Pancreas (tissue), 10 donors: ENCODE results near the gene SLC9A1. TPM values are rescaled to one million over a fixed set of nuclear protein-coding genes. Genes with fewer than 3 reads are reported as not detected.

Experiments
- ATAC-seq, 4 donors: fragments of 200-7000 bp; cut with Tn5 transposase; one replicate each; pipeline versions ENCODE4 v1.8.0 to v1.9.1; 2020; ENCODE audit warnings: mild to moderate bottlenecking in 4 of 4, moderate library complexity in 4 of 4
- DNase-seq, 6 donors: peaks; one replicate each; pipeline ENCODE4 v3.0.0-alpha.2; 2020
- FAIRE-seq: peaks from 2 replicates; lab custom pipeline; 2012; peaks lifted over from hg19 to GRCh38; lab: Jason Lieb, UNC
- H3K27ac ChIP-seq, 4 donors: fragments of 200-600 bp; sonication (generic); 1 replicate in 3 of 4; 2 replicates in 1 of 4; pipeline versions ENCODE4 v1.5.0 to v1.8.0; 2020
- H3K27me3 ChIP-seq, 4 donors: fragments of 200-600 bp; one replicate each; pipeline ENCODE4 v1.8.0; 2021
- H3K36me3 ChIP-seq, 3 donors: fragments of 200-600 bp; sonication (generic) in 1 of 3; one replicate each; pipeline versions ENCODE4 v1.5.0 to v1.8.0; 2020 to 2021
- H3K4me1 ChIP-seq, 3 donors: fragments of 200-600 bp; one replicate each; pipeline ENCODE4 v1.8.0; 2021
- H3K4me3 ChIP-seq, 4 donors: fragments of 200-600 bp; sonication (generic) in 2 of 4; one replicate each; pipeline versions ENCODE4 v1.5.0 to v1.8.0; 2020 to 2021
- H3K9me3 ChIP-seq, 4 donors: fragments of 200-600 bp; one replicate each; pipeline ENCODE4 v1.8.0; 2021
- CTCF ChIP-seq, 4 donors: fragments of 200-600 bp; sonication (generic) in 3 of 4; IDR thresholded peaks; one replicate each; pipeline versions ENCODE4 v1.5.0 to v1.8.0; 2021; ENCODE audit warnings: antibody characterized with exemption in 4 of 4
- WGBS, 2 donors: extraction: QIAGEN DNeasy Blood & Tissue Kit; methylation state at CpG; one replicate each; pipeline ENCODE4 v1.1.7; 2013; 5-methylcytosine and 5-hydroxymethylcytosine counted together
- intact Hi-C, 3 donors: fragments of 100-400 bp; cut with DNase I; formaldehyde crosslinking; loops; one replicate each; pipeline versions ENCODE4 v1.11.1 to v1.14.2; 2022
- polyA plus RNA-seq, 2 donors: library from polyadenylated mRNA; stranded (reverse); fragments of 200-250 nt; gene quantifications; one replicate each; pipeline ENCODE4 v1.2.3, GENCODE V29; 2013
- total RNA-seq, 6 donors: library from RNA; stranded (reverse); fragmentation: NEBNext Ultra II Directional in 4 of 6; extraction: Animal tissue kit (Norgen Biotek cat#: 25700) in 4 of 6; gene quantifications; one replicate each; pipeline versions ENCODE4 v1.2.1 to v1.2.4, GENCODE V29; 2021 to 2023
- donor health status: healthy with polysubstance abuse.
- donor health status: DM: no; HTN: no; CAD: no; lungs with moderate emphysema.
- donor health status: DM: no; HTN: no; CAD: no.
- donor health status: control.
- donor health status: control.
- donor health status: Bipolar disorder and iron deficiency.
- donor health status: DM: yes; HTN: yes; CAD: no.
- donor health status: DM: no; HTN: no; CAD: no.
- donor health status: DM: no; HTN: no; CAD: no.
- donor health status: DM: yes; HTN: yes; CAD: no.

The SLC9A1 gene
- total and polyA plus RNA-seq, 8 donors, result 8.3 to 20.6 (median 11.1) TPM

GRCh38 chr1:27145934-27146354 lies 9.0 kb downstream of the SLC9A1 start:
- Histone ChIP-seq H3K36me3 (no peaks in the 10 kb centered on the region), H3K27ac (no peak overlapping the region), H3K4me3 (no peak overlapping the region), H3K9me3 (no peaks in the 10 kb centered on the region), H3K27me3 (no peaks in the 10 kb centered on the region), H3K4me1 (peaks cover 0 to 7% (median 0%) of the 10 kb centered on the region in 3 donors)
- TF ChIP-seq CTCF (IDR thresholded peaks at IDR 0.05), result no peak
- ATAC-seq, result peak in 3 of 4 donors; percentile 21 to 29 (median 22)
- intact Hi-C loops, result no loop called here
- no peak for DNase-seq
- no peak for FAIRE-seq
- 89% methylated on average over 7 of the region's 7 CpGs for WGBS, 2 donors

GRCh38 chr1:27144920-27145661 lies 9.8 kb downstream of the SLC9A1 start:
- Histone ChIP-seq H3K9me3 (no peaks in the 10 kb centered on the region), H3K27me3 (no peaks in the 10 kb centered on the region), H3K36me3 (no peaks in the 10 kb centered on the region), H3K4me1 (peaks cover 0 to 7% (median 0%) of the 10 kb centered on the region in 3 donors), H3K27ac (no peak overlapping the region), H3K4me3 (no peak overlapping the region)
- FAIRE-seq (no peak), DNase-seq (no peak), ATAC-seq (peak in 1 of 4 donors; percentile 11)
- 85 to 90% methylated on average over 5 of the region's 5 CpGs for WGBS, 2 donors
- TF ChIP-seq CTCF (IDR thresholded peaks at IDR 0.05), result no peak
- intact Hi-C loops, result no loop called here

GRCh38 chr1:27144049-27144748 lies 10.7 kb downstream of the SLC9A1 start:
- Histone ChIP-seq H3K4me1 (peaks cover 0 to 7% (median 0%) of the 10 kb centered on the region in 3 donors), H3K4me3 (no peak overlapping the region), H3K36me3 (no peaks in the 10 kb centered on the region), H3K27ac (no peak overlapping the region), H3K27me3 (no peaks in the 10 kb centered on the region), H3K9me3 (no peaks in the 10 kb centered on the region)
- FAIRE-seq (no peak), DNase-seq (no peak), ATAC-seq (peak; percentile 57 to 80 (median 71))
- TF ChIP-seq CTCF (IDR thresholded peaks at IDR 0.05), result no peak
- WGBS, 2 donors, result 43 to 53% methylated on average over 9 of the region's 9 CpGs
- intact Hi-C loops, result no loop called here

- intact Hi-C loops, result no loop called here
- FAIRE-seq (no peak), DNase-seq (no peak), ATAC-seq (peak in 1 of 4 donors; percentile 35)
- H3K36me3 ChIP-seq, result no peaks in the 10 kb centered on the region
- H3K4me3 ChIP-seq, result no peak overlapping the region
- H3K27me3 ChIP-seq, result no peaks in the 10 kb centered on the region
- no peaks in the 10 kb centered on the region for H3K9me3 ChIP-seq
- H3K4me1 ChIP-seq, result peaks cover 0 to 7% (median 0%) of the 10 kb centered on the region in 3 donors
- no peak overlapping the region for H3K27ac ChIP-seq
- 69 to 76% methylated on average over 6 of the region's 6 CpGs for WGBS, 2 donors
- TF ChIP-seq CTCF (IDR thresholded peaks at IDR 0.05), result no peak
Measured at GRCh38 chr1:27143401-27143800, 11.5 kb downstream of the SLC9A1 start.
